SU-DHL-6 (cell line): ENCODE measurements around the gene SPECC1.

Source experiments
- EZH2phosphoT487 ChIP-seq: fragments of 200-600 bp; sonication (generic), shearing (Covaris generic); conservative IDR thresholded peaks from 2 replicates; pipeline ENCODE4 v1.6.1; 2018; ENCODE audit warnings: mild to moderate bottlenecking, antibody characterized with exemption, low read length, moderate library complexity, mixed read lengths
- TF ChIP-seq, protein P1 (sequence below): fragments of 200-600 bp; sonication (generic); IDR thresholded peaks from one replicate; pipeline ENCODE4 v1.5.1; 2017; ENCODE audit warnings: antibody characterized with exemption, mild to moderate bottlenecking, low read length, moderate library complexity; ENCODE audit not compliant: insufficient read depth, poor library complexity, severe bottlenecking

DNA sequence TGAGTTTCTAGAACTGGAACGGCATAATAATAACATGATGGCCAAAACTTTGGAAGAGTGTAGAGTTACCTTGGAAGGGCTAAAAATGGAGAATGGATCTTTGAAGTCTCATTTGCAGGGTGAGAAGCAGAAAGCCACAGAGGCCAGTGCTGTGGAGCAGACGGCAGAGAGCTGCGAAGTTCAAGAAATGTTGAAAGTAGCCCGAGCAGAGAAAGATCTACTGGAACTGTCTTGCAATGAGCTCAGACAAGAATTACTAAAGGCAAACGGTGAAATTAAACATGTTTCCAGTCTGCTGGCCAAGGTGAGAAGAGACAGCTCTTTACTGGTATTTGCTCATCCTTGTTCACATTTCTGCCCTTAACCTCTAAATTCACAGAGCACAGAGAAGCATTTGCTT lies 196.4 kb downstream of the SPECC1 start:
- TF ChIP-seq, protein P1, sequence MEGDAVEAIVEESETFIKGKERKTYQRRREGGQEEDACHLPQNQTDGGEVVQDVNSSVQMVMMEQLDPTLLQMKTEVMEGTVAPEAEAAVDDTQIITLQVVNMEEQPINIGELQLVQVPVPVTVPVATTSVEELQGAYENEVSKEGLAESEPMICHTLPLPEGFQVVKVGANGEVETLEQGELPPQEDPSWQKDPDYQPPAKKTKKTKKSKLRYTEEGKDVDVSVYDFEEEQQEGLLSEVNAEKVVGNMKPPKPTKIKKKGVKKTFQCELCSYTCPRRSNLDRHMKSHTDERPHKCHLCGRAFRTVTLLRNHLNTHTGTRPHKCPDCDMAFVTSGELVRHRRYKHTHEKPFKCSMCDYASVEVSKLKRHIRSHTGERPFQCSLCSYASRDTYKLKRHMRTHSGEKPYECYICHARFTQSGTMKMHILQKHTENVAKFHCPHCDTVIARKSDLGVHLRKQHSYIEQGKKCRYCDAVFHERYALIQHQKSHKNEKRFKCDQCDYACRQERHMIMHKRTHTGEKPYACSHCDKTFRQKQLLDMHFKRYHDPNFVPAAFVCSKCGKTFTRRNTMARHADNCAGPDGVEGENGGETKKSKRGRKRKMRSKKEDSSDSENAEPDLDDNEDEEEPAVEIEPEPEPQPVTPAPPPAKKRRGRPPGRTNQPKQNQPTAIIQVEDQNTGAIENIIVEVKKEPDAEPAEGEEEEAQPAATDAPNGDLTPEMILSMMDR = no peak
- no peak for TF ChIP-seq EZH2phosphoT487
